Thyroid gland (tissue), 4 donors: Measurements from ENCODE around the gene CAMK1D. TPM values are rescaled to one million over a fixed set of nuclear protein-coding genes. Genes with fewer than 3 reads are reported as not detected.

Experiments
- DNase-seq, 2 donors: peaks; one replicate each; pipeline ENCODE4 v3.0.0-alpha.2; 2019
- H3K27ac ChIP-seq, 3 donors: fragments of 200-600 bp; sonication (generic); 1 replicate in 2 of 3; 2 replicates in 1 of 3; pipeline ENCODE4 v1.5.1; 2016 to 2019; ENCODE audit warnings: mild to moderate bottlenecking in 1 of 3, moderate library complexity in 1 of 3
- H3K27me3 ChIP-seq: fragments of 200-600 bp; sonication (generic); one replicate; pipeline ENCODE4 v1.5.1; 2019
- H3K36me3 ChIP-seq, 2 donors: fragments of 200-600 bp; sonication (generic); one replicate each; pipeline ENCODE4 v1.5.1; 2016 to 2019
- H3K4me1 ChIP-seq, 2 donors: fragments of 200-600 bp; sonication (generic); one replicate each; pipeline ENCODE4 v1.5.1; 2017 to 2019
- H3K4me3 ChIP-seq, 3 donors: fragments of 200-600 bp; sonication (generic); replicated peaks in 1 of 3; 1 replicate in 2 of 3; 2 replicates in 1 of 3; pipeline ENCODE4 v1.5.1; 2016; ENCODE audit warnings: mild to moderate bottlenecking in 1 of 3
- H3K9me3 ChIP-seq: fragments of 200-600 bp; sonication (generic); one replicate; pipeline ENCODE4 v1.5.1; 2017
- CTCF ChIP-seq, 6 experiments: fragments of 200-600 bp in 3 of 6; fragments of 450-650 bp in 3 of 6; sonication (generic) in 3 of 6; IDR thresholded peaks; one replicate each; pipeline ENCODE4 v1.5.1; 2016 to 2019; ENCODE audit warnings: antibody characterized with exemption in 6 of 6, mild to moderate bottlenecking in 2 of 6, inconsistent platforms in 1 of 6, moderate library complexity in 1 of 6
- POLR2A ChIP-seq, 2 donors: fragments of 450-650 bp; IDR thresholded peaks; one replicate each; pipeline ENCODE4 v1.6.1; 2017; ENCODE audit warnings: antibody characterized with exemption in 2 of 2, mild to moderate bottlenecking in 2 of 2, moderate library complexity in 1 of 2
- WGBS, 2 donors: methylation state at CpG; one replicate each; pipeline ENCODE4 v1.1.5; 2017; 5-methylcytosine and 5-hydroxymethylcytosine counted together
- intact Hi-C: fragments of 100-400 bp; cut with DNase I; formaldehyde crosslinking; loops from one replicate; pipeline ENCODE4 v1.15.1; 2023
- total RNA-seq, 4 donors: library from RNA; depleted of rRNA; stranded (reverse); fragments of >200 nt; gene quantifications; one replicate each; pipeline ENCODE4 v1.2.3, GENCODE V29; 2016

The CAMK1D gene
- total RNA-seq, 4 donors from 2014 or later, result 12.2 to 29.6 (median 17.4) TPM

- no peak for TF ChIP-seq CTCF (IDR thresholded peaks at IDR 0.05)
- TF ChIP-seq POLR2A (IDR thresholded peaks at IDR 0.05), result no peak
- H3K27ac ChIP-seq, result no peak overlapping the region
- no peaks in the 10 kb centered on the region for H3K9me3 ChIP-seq
- H3K4me3 ChIP-seq, result no peak overlapping the region
- no peak for DNase-seq
- H3K4me1 ChIP-seq, result peaks cover 0 to 5% of the 10 kb centered on the region in 2 donors
- WGBS, 2 donors, result 83 to 88% methylated on average over 6 of the region's 6 CpGs
- H3K36me3 ChIP-seq, result no peaks in the 10 kb centered on the region
- intact Hi-C loops, result no loop called here
- no peaks in the 10 kb centered on the region for H3K27me3 ChIP-seq
Measured at GRCh38 chr10:12597176-12597575, 247.8 kb downstream of the CAMK1D start.

- peaks cover 0 to 5% of the 10 kb centered on the region in 2 donors for H3K4me1 ChIP-seq
- DNase-seq, result no peak
- no peak overlapping the region for H3K27ac ChIP-seq
- H3K4me3 ChIP-seq, result no peak overlapping the region
- intact Hi-C loops, result no loop called here
- no peaks in the 10 kb centered on the region for H3K27me3 ChIP-seq
- no peak for TF ChIP-seq CTCF (IDR thresholded peaks at IDR 0.05)
- no peaks in the 10 kb centered on the region for H3K9me3 ChIP-seq
- WGBS, 2 donors, result 86 to 87% methylated on average over 15 of the region's 15 CpGs
- no peaks in the 10 kb centered on the region for H3K36me3 ChIP-seq
Measured at GRCh38 chr10:12597788-12598765, 248.7 kb downstream of the CAMK1D start.

GRCh38 chr10:12600652-12601051 is 251.3 kb downstream of the CAMK1D start:
- no peak for DNase-seq
- H3K4me3 ChIP-seq, result no peak overlapping the region
- 75 to 76% methylated on average over 4 of the region's 4 CpGs for WGBS, 2 donors
- H3K4me1 ChIP-seq, result peaks cover 10 to 11% of the 10 kb centered on the region in 2 donors
- peak overlapping the region in 1 of 3 donors; percentile 32 for H3K27ac ChIP-seq
- H3K27me3 ChIP-seq, result no peaks in the 10 kb centered on the region
- TF ChIP-seq CTCF (IDR thresholded peaks at IDR 0.05), result no peak
- no peak for TF ChIP-seq POLR2A (IDR thresholded peaks at IDR 0.05)
- H3K9me3 ChIP-seq, result no peaks in the 10 kb centered on the region
- intact Hi-C loops, result no loop called here
- no peaks in the 10 kb centered on the region for H3K36me3 ChIP-seq

GRCh38 chr10:12602521-12602920 is 253.2 kb downstream of the CAMK1D start:
- H3K4me3 ChIP-seq, result no peak overlapping the region
- intact Hi-C loops, result no loop called here
- 80 to 86% methylated on average over 7 of the region's 7 CpGs for WGBS, 2 donors
- peaks cover 20 to 21% of the 10 kb centered on the region in 2 donors for H3K4me1 ChIP-seq
- no peak for DNase-seq
- no peaks in the 10 kb centered on the region for H3K9me3 ChIP-seq
- H3K36me3 ChIP-seq, result no peaks in the 10 kb centered on the region
- H3K27ac ChIP-seq, result peak overlapping the region in 1 of 3 donors; percentile 31
- H3K27me3 ChIP-seq, result no peaks in the 10 kb centered on the region
- TF ChIP-seq POLR2A (IDR thresholded peaks at IDR 0.05), result no peak
- no peak for TF ChIP-seq CTCF (IDR thresholded peaks at IDR 0.05)
